GM12878 (cell line): ENCODE measurements around the gene SLC19A2. TPM values are rescaled to one million over a fixed set of nuclear protein-coding genes. Genes with fewer than 3 reads are reported as not detected.

Experiments used
- ATAC-seq: fragments of 200-7000 bp; cut with Tn5 transposase; 3 replicates; pipeline ENCODE4 v1.9.1; 2020; ENCODE audit warnings: mild to moderate bottlenecking, moderate library complexity
- BruUV-seq: library from RNA; stranded (reverse); fragments of 400-500 nt; replicated peaks from 2 replicates; lab custom pipeline; 2021; lab: Mats Ljungman, UMichigan
- CTCF ChIA-PET: fragments of 300-600 bp; sonication (Branson Sonifier 250); formaldehyde crosslinking; extraction: SDS; loops from one replicate; lab custom pipeline; 2021; ENCODE audit warnings: inconsistent platforms; lab: Yijun Ruan, JAX
- POLR2A ChIA-PET: fragments of 350-600 bp; formaldehyde crosslinking; extraction: SDS; loops from one replicate; lab custom pipeline; 2021; ENCODE audit warnings: inconsistent platforms; lab: Charles Lee
- RAD21 ChIA-PET: fragments of 300-600 bp; sonication (Branson Sonifier 250); formaldehyde crosslinking; loops from one replicate; lab custom pipeline; 2023; ENCODE audit warnings: antibody characterized with exemption; ENCODE audit not compliant: unreplicated experiment; lab: Charles Lee
- SMC1A ChIA-PET: fragments of 300-600 bp; sonication (Branson Sonifier 250); formaldehyde crosslinking; loops from one replicate; lab custom pipeline; 2023; ENCODE audit not compliant: unreplicated experiment, uncharacterized antibody; lab: Charles Lee
- DNase-seq: peaks from one replicate; pipeline ENCODE4 v3.0.0-alpha.2; 2011; ENCODE audit warnings: low read depth, low spot score
- FAIRE-seq: peaks from 3 replicates; lab custom pipeline; 2011; peaks lifted over from hg19 to GRCh38; lab: Jason Lieb, UNC
- H2AFZ ChIP-seq: 2 replicates; pipeline ENCODE4 v1.6.0; 2011; ENCODE audit warnings: low read depth, low read length, control low read depth; ENCODE audit not compliant: control insufficient read depth
- H3K27ac ChIP-seq: 2 replicates; pipeline ENCODE4 v1.5.1; 2011; ENCODE audit warnings: control low read depth; ENCODE audit not compliant: control insufficient read depth, insufficient read depth
- H3K27me3 ChIP-seq, 2 experiments: replicated peaks in 1 of 2; 2 replicates each; pipeline versions ENCODE4 v1.6.0 to v1.6.1; 2011; ENCODE audit warnings: low read length in 1 of 2; ENCODE audit not compliant: control insufficient read depth in 2 of 2, insufficient read depth in 2 of 2
- H3K36me3 ChIP-seq, 2 experiments: 2 replicates each; pipeline ENCODE4 v1.5.1; 2011; ENCODE audit warnings: low read length in 1 of 2; ENCODE audit not compliant: control insufficient read depth in 2 of 2, insufficient read depth in 2 of 2
- H3K4me1 ChIP-seq: 2 replicates; pipeline ENCODE4 v1.6.1; 2011; ENCODE audit warnings: mild to moderate bottlenecking, low read length, moderate library complexity, mixed read lengths; ENCODE audit not compliant: control insufficient read depth, insufficient read depth
- H3K4me2 ChIP-seq: 2 replicates; pipeline ENCODE4 v1.6.0; 2011; ENCODE audit warnings: control low read depth; ENCODE audit not compliant: control insufficient read depth, insufficient read depth
- H3K4me3 ChIP-seq: fragments of 200-600 bp; sonication (generic); 2 replicates; pipeline ENCODE4 v1.5.1; 2016
- H3K79me2 ChIP-seq: 2 replicates; pipeline ENCODE4 v1.6.0; 2011; ENCODE audit warnings: low read length; ENCODE audit not compliant: control insufficient read depth, insufficient read depth
- H3K9ac ChIP-seq: 2 replicates; pipeline ENCODE4 v1.8.0; 2011; ENCODE audit warnings: low read length, control low read depth, mixed read lengths; ENCODE audit not compliant: control insufficient read depth, insufficient read depth
- H3K9me3 ChIP-seq: replicated peaks from 3 replicates; pipeline ENCODE4 v1.5.1; 2011; ENCODE audit warnings: mild to moderate bottlenecking, low read length; ENCODE audit not compliant: control insufficient read depth, insufficient read depth
- H4K20me1 ChIP-seq: 2 replicates; pipeline ENCODE4 v1.6.0; 2011; ENCODE audit not compliant: control insufficient read depth, insufficient read depth
- ATF7 ChIP-seq: fragments of 450-650 bp; IDR thresholded peaks from 2 replicates; pipeline ENCODE4 v1.6.1; 2016; ENCODE audit warnings: low read depth, mild to moderate bottlenecking
- MTA2 ChIP-seq: fragments of 450-650 bp; IDR thresholded peaks from 2 replicates; pipeline ENCODE4 v1.6.1; 2016; ENCODE audit warnings: low read depth, mild to moderate bottlenecking, moderate library complexity
- NFYB ChIP-seq: IDR thresholded peaks from 2 replicates; pipeline ENCODE4 v1.6.1; 2011; ENCODE audit warnings: low read depth, mild to moderate bottlenecking, low read length, improper control_type of control experiment, moderate library complexity; ENCODE audit not compliant: insufficient read depth
- RUNX3 ChIP-seq: IDR thresholded peaks from 2 replicates; pipeline ENCODE4 v1.6.1; 2012; ENCODE audit warnings: low read length, inconsistent platforms
- SIN3A ChIP-seq: IDR thresholded peaks from 2 replicates; pipeline ENCODE4 v1.6.1; 2012; ENCODE audit warnings: low read depth, low read length, improper control_type of control experiment
- YBX1 ChIP-seq: fragments of 450-650 bp; IDR thresholded peaks from 2 replicates; pipeline ENCODE4 v1.6.1; 2016; ENCODE audit warnings: antibody characterized with exemption
- WGBS: methylation state at CpG from one replicate; pipeline ENCODE4 v1.1.6; 2016; ENCODE audit warnings: low lambda C conversion rate; ENCODE audit not compliant: insufficient replicate concordance, insufficient coverage; ENCODE audit errors: missing lambda C conversion rate; 5-methylcytosine and 5-hydroxymethylcytosine counted together
- in situ Hi-C: fragments of 300-500 bp; cut with MboI; formaldehyde crosslinking; loops from 9 replicates; pipeline ENCODE4 v1.14.3; 2018; ENCODE audit warnings: mixed read lengths
- intact Hi-C: fragments of 100-400 bp; cut with micrococcal nuclease; formaldehyde crosslinking; loops from one replicate; pipeline ENCODE4 v1.14.2; 2022; ENCODE audit not compliant: unreplicated experiment
- polyA plus RNA-seq, 11 experiments: library from polyadenylated mRNA; depleted of rRNA in 4 of 11; unstranded in 6 of 11; stranded (reverse) in 5 of 11; fragments of >200 nt; fragmentation: Nextera tagmentation in 4 of 11; fragmentation: Illumina TruSeq in 1 of 11; extraction: Ambion mirVana in 4 of 11; extraction: Trizol in 1 of 11; gene quantifications; 1 replicate in 1 of 11; 2 replicates in 10 of 11; pipeline versions ENCODE4 v1.2.1 to v1.2.3, GENCODE V29; 2011 to 2016; ENCODE audit warnings: inconsistent platforms in 2 of 11, missing spikeins in 2 of 11, low read depth in 1 of 11
- total RNA-seq, 4 experiments: library from RNA; depleted of rRNA in 3 of 4; stranded (reverse); fragments of >200 nt in 3 of 4; fragmentation: Illumina TruSeq in 1 of 4; extraction: Trizol in 1 of 4; gene quantifications; 2 replicates each; pipeline versions ENCODE4 v1.2.1 to v1.2.3, GENCODE V29; 2013 to 2021

The SLC19A2 gene
- total and polyA plus RNA-seq, 10 of the 15 experiments (the other 5 are each of a cell fraction or from before 2014, with no cell fraction given): 1.2 to 7.8 (median 2.5) TPM

DNA sequence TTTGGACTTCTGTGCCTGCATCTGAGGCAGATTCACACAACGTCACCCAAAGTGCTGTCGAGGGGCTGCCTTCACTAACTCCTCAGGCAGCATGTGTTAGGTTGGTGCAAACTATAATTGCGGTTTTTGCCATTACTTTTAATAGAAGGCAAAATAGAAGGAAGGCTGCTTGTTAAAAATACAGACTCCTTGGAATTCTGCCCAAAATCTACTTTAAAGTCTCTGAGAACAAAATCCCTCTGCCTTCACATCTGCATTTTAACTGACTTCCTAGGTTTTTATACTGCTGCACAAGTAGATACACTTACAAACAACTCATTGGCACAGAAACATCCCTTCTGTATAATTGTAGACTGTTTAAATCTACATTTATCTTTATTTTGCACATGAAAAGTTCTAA lies 41.3 kb upstream of the SLC19A2 start (continued):
- TF ChIP-seq YBX1: no peak
- TF ChIP-seq RUNX3: no peak
- TF ChIP-seq, all 136 proteins: peak for 0

DNA sequence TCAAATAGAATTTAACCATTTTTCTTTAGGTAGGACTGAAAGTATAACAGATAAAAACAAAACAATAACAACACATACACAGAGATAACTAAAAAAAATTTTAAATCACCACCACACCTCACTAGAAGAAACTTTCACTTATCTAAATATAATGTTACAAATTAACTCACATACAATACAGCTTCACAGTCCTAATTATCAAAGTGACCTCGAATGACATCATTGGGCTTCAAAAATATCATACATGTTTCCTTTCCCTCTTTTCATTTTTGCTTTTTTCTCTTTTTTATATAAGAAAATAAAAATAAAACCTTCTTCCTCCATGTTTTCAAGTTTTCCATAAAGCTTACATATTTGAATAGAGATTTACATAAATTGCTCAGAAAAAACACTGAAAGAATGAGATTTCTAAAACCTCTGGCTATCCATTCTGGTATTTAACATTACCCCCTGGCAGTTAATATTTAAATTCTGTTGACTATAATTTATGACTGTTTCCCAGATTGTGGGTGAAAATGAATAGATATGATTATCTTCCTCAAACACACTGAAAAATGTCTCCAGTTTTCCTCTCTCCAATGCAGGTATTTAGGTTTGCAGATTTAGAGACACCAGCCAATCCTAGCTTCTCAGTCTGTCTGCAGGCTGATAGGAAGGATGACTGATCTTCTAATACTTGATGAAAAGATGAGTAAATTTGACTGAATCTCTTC lies 40.5 kb upstream of the SLC19A2 start:
- in situ Hi-C loops (no loop called here), intact Hi-C loops (loop anchor here (5.0 kb wide), 1 partner anchor 39 kb away; the partner anchor contains the start of gene SLC19A2)
- H3K4me3 ChIP-seq: no peak overlapping the region
- RAD21 ChIA-PET: interaction anchor here (1.0 kb wide), 1 partner anchor 20 kb away, joined by 3 read pairs; no protein-coding TSS in a partner anchor
- WGBS: 0% methylated on average over 1 of the region's 1 CpG
- peaks cover 10% of the 10 kb centered on the region; the same call in 1 of the 2 replicates for H3K4me1 ChIP-seq
- BruUV-seq: no TSS peak
- no peaks in the 10 kb centered on the region for H3K27me3 ChIP-seq
- H3K9me3 ChIP-seq: no peaks in the 10 kb centered on the region
- DNase-seq (no peak), FAIRE-seq (no peak), ATAC-seq (peak; percentile 37; the same call in 1 of the 3 replicates)
- no peaks in the 10 kb centered on the region for H3K36me3 ChIP-seq
- H3K9ac ChIP-seq: no peak overlapping the region
- H3K4me2 ChIP-seq: no peak overlapping the region
- CTCF ChIA-PET: interaction anchor here (0.6 kb wide), 1 partner anchor 86 kb away, joined by 3 read pairs; no protein-coding TSS in a partner anchor
- H3K27ac ChIP-seq: no peak overlapping the region
- H4K20me1 ChIP-seq: no peaks in the 10 kb centered on the region
- POLR2A ChIA-PET: interaction anchor here (1.0 kb wide), 1 partner anchor 40 kb away, joined by 3 read pairs; no protein-coding TSS in a partner anchor
- SMC1A ChIA-PET: no interaction called here
- TF ChIP-seq MTA2 (peak; percentile 46; the same call in 1 of the 2 replicates), ATF7 (peak; percentile 87), SIN3A (no peak), NFYB (no peak), RUNX3 (no peak)
- no peak overlapping the region for H2AFZ ChIP-seq
- H3K79me2 ChIP-seq: no peaks in the 10 kb centered on the region
